Tibial nerve (tissue), 4 donors: Measurements from ENCODE around the gene LMLN.

ENCODE experiments used
- CTCF ChIP-seq, 5 experiments: fragments of 200-600 bp in 3 of 5; fragments of 450-650 bp in 2 of 5; sonication (generic) in 3 of 5; IDR thresholded peaks; one replicate each; pipeline ENCODE4 v1.5.1; 2016 to 2019; ENCODE audit warnings: antibody characterized with exemption in 5 of 5, mild to moderate bottlenecking in 3 of 5, moderate library complexity in 2 of 5
- EP300 ChIP-seq, 2 donors: sonication (generic); formaldehyde crosslinking; IDR thresholded peaks; one replicate each; pipeline ENCODE4 v1.6.1; 2017; ENCODE audit warnings: antibody characterized with exemption in 2 of 2, mild to moderate bottlenecking in 1 of 2

GRCh38 chr3:197997936-197998335 is 37.9 kb downstream of the LMLN start:
- TF ChIP-seq CTCF (IDR thresholded peaks at IDR 0.05) (no peak), EP300 (IDR thresholded peaks at IDR 0.05) (no peak)
